ENCODE measurements around the gene COL1A1.

DNA sequence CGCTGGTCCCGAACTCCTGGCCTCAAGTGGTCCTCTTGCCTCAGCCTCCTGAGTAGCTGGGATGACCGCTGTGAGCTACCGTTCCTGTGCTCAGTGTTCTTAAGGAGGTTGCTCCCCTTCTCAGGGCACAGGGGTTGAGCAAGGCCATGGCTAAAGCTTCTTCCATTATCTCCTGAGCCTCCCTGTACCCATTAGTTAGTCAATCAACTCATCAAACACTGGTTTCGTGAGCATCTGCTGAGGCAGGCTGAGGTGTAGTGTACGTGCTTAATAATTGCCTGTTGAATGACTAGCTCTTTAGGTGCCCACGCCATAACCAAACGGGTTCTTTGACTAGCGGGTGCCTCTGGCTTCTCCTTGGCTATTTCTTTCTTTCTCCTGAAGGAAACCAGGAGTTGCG, 24.0 kb downstream of the COL1A1 start:
- no peak for TF ChIP-seq GLIS3 (CRISPR knock-in tag; IDR thresholded peaks at IDR 0.05)
- TF ChIP-seq SNAI2 (CRISPR knock-in tag; IDR thresholded peaks at IDR 0.05), result no peak

All from SK-N-SH treated with all-trans-retinoic acid at 6 μM for 48 hours (cell line).